Activated T-cell treated with anti-CD3 and anti-CD28 coated beads, Interleukin-2, amount 50 U/mL, for 24 hours (primary cell): Measurements from ENCODE around the gene CLIC4.
"Not testable (repeated sequence)": the region's sequence is repeated elsewhere in the genome, so short reads cannot be mapped to it uniquely, and the experiment has no call there.

Source experiments
- DNase-seq: peaks from one replicate; pipeline ENCODE4 v3.0.0-alpha.2; 2020
- H3K27ac Mint-ChIP-seq: 2 replicates; pipeline ENCODE4 v1.8.0; 2020; ENCODE audit warnings: mild to moderate bottlenecking, mixed read lengths
- H3K27me3 Mint-ChIP-seq: 2 replicates; pipeline ENCODE4 v1.8.0; 2020; ENCODE audit warnings: mixed read lengths
- H3K36me3 Mint-ChIP-seq: 2 replicates; pipeline ENCODE4 v1.8.0; 2020; ENCODE audit warnings: low read depth, mixed read lengths
- H3K4me1 Mint-ChIP-seq: 2 replicates; pipeline ENCODE4 v1.8.0; 2020; ENCODE audit warnings: low read depth, mixed read lengths
- H3K4me3 Mint-ChIP-seq: 2 replicates; pipeline ENCODE4 v1.8.0; 2020; ENCODE audit warnings: mild to moderate bottlenecking, moderate library complexity, mixed read lengths
- H3K9me3 Mint-ChIP-seq: 2 replicates; pipeline ENCODE4 v1.8.0; 2020; ENCODE audit warnings: mixed read lengths

The CLIC4 gene

GRCh38 chr1:24728982-24729381 is 16.3 kb upstream of the CLIC4 start:
- H3K27ac Mint-ChIP-seq, result no peak overlapping the region
- no peaks in the 10 kb centered on the region for H3K36me3 Mint-ChIP-seq
- H3K27me3 Mint-ChIP-seq, result no peaks in the 10 kb centered on the region
- DNase-seq, result no peak
- H3K4me3 Mint-ChIP-seq, result no peak overlapping the region
- no peaks in the 10 kb centered on the region for H3K9me3 Mint-ChIP-seq
- peaks cover 4% of the 10 kb centered on the region for H3K4me1 Mint-ChIP-seq

- H3K27ac Mint-ChIP-seq, result no peak overlapping the region
- H3K4me3 Mint-ChIP-seq, result no peak overlapping the region
- H3K4me1 Mint-ChIP-seq, result peaks cover 3% of the 10 kb centered on the region
- H3K36me3 Mint-ChIP-seq, result no peaks in the 10 kb centered on the region
- no peaks in the 10 kb centered on the region for H3K9me3 Mint-ChIP-seq
- DNase-seq, result no peak
- H3K27me3 Mint-ChIP-seq, result no peaks in the 10 kb centered on the region
Observed at GRCh38 chr1:24732186-24732885, 12.9 kb upstream of the CLIC4 start.

GRCh38 chr1:24733342-24733741 is 11.9 kb upstream of the CLIC4 start:
- H3K9me3 Mint-ChIP-seq, H3K4me3 Mint-ChIP-seq, DNase-seq, H3K4me1 Mint-ChIP-seq, H3K27me3 Mint-ChIP-seq, H3K27ac Mint-ChIP-seq, H3K36me3 Mint-ChIP-seq: not testable (repeated sequence)

GRCh38 chr1:24735156-24735508 is 10.1 kb upstream of the CLIC4 start:
- Mint-ChIP-seq H3K27me3 (no peaks in the 10 kb centered on the region), H3K4me1 (no peaks in the 10 kb centered on the region), H3K4me3 (no peak overlapping the region), H3K36me3 (no peaks in the 10 kb centered on the region), H3K27ac (no peak overlapping the region), H3K9me3 (no peaks in the 10 kb centered on the region)
- no peak for DNase-seq

GRCh38 chr1:24735509-24736375 is 9.5 kb upstream of the CLIC4 start:
- Mint-ChIP-seq H3K27ac (no peak overlapping the region), H3K4me1 (no peaks in the 10 kb centered on the region), H3K9me3 (no peaks in the 10 kb centered on the region), H3K36me3 (no peaks in the 10 kb centered on the region), H3K4me3 (no peak overlapping the region), H3K27me3 (no peaks in the 10 kb centered on the region)
- DNase-seq, result no peak

GRCh38 chr1:24737368-24738117 is 7.7 kb upstream of the CLIC4 start:
- Mint-ChIP-seq H3K36me3 (no peaks in the 10 kb centered on the region), H3K27me3 (no peaks in the 10 kb centered on the region), H3K27ac (no peak overlapping the region), H3K9me3 (no peaks in the 10 kb centered on the region), H3K4me1 (peaks cover 7% of the 10 kb centered on the region), H3K4me3 (no peak overlapping the region)
- DNase-seq, result no peak

GRCh38 chr1:24739241-24739640 is 6.0 kb upstream of the CLIC4 start:
- Mint-ChIP-seq H3K27me3 (no peaks in the 10 kb centered on the region), H3K36me3 (no peaks in the 10 kb centered on the region), H3K4me1 (peaks cover 21% of the 10 kb centered on the region), H3K9me3 (no peaks in the 10 kb centered on the region), H3K4me3 (no peak overlapping the region), H3K27ac (no peak overlapping the region)
- no peak for DNase-seq

GRCh38 chr1:24742090-24742938 is 2.9 kb upstream of the CLIC4 start:
- no peak overlapping the region for H3K4me3 Mint-ChIP-seq
- H3K36me3 Mint-ChIP-seq, result peaks cover 3% of the 10 kb centered on the region
- DNase-seq, result no peak
- no peak overlapping the region for H3K27ac Mint-ChIP-seq
- peaks cover 11% of the 10 kb centered on the region for H3K27me3 Mint-ChIP-seq
- H3K4me1 Mint-ChIP-seq, result peaks cover 36% of the 10 kb centered on the region
- no peaks in the 10 kb centered on the region for H3K9me3 Mint-ChIP-seq

GRCh38 chr1:24743404-24744211 is 1.6 kb upstream of the CLIC4 start:
- peaks cover 11% of the 10 kb centered on the region for H3K27me3 Mint-ChIP-seq
- H3K9me3 Mint-ChIP-seq, result no peaks in the 10 kb centered on the region
- H3K27ac Mint-ChIP-seq, result no peak overlapping the region
- peaks cover 46% of the 10 kb centered on the region for H3K4me1 Mint-ChIP-seq
- no peak overlapping the region for H3K4me3 Mint-ChIP-seq
- peaks cover 3% of the 10 kb centered on the region for H3K36me3 Mint-ChIP-seq
- no peak for DNase-seq

- Mint-ChIP-seq H3K9me3 (no peaks in the 10 kb centered on the region), H3K4me1 (peaks cover 49% of the 10 kb centered on the region), H3K36me3 (peaks cover 3% of the 10 kb centered on the region), H3K27me3 (peaks cover 11% of the 10 kb centered on the region), H3K4me3 (peak overlapping the region; percentile 85), H3K27ac (peak overlapping the region; percentile 84)
- DNase-seq, result peak; percentile 34
Observed at GRCh38 chr1:24745711-24746413, 615 bp downstream of the CLIC4 start.

GRCh38 chr1:24748191-24749121 is 3.2 kb downstream of the CLIC4 start:
- H3K27me3 Mint-ChIP-seq, result peaks cover 11% of the 10 kb centered on the region
- H3K4me3 Mint-ChIP-seq, result no peak overlapping the region
- H3K9me3 Mint-ChIP-seq, result no peaks in the 10 kb centered on the region
- peaks cover 36% of the 10 kb centered on the region for H3K4me1 Mint-ChIP-seq
- no peak overlapping the region for H3K27ac Mint-ChIP-seq
- no peak for DNase-seq
- peaks cover 3% of the 10 kb centered on the region for H3K36me3 Mint-ChIP-seq

- peak overlapping the region; percentile 15 for H3K27ac Mint-ChIP-seq
Observed at GRCh38 chr1:24749252-24749651, 4.0 kb downstream of the CLIC4 start.

More at GRCh38 chr1:24749252-24749651, 4.0 kb downstream of the CLIC4 start:
- Mint-ChIP-seq H3K36me3 (peaks cover 3% of the 10 kb centered on the region), H3K27me3 (peaks cover 11% of the 10 kb centered on the region), H3K4me3 (no peak overlapping the region), H3K9me3 (no peaks in the 10 kb centered on the region), H3K4me1 (peaks cover 28% of the 10 kb centered on the region)
- no peak for DNase-seq
